H1 (cell line): ENCODE data around the gene ZNF516. TPM values are rescaled to one million over a fixed set of nuclear protein-coding genes. Genes with fewer than 3 reads are reported as not detected.

ENCODE experiments used
- CTCF ChIA-PET: fragments of 300-600 bp; sonication (Branson Sonifier 250); formaldehyde crosslinking; loops from one replicate; lab custom pipeline; 2021; ENCODE audit not compliant: partially characterized antibody; lab: Charles Lee
- POLR2A ChIA-PET: fragments of 300-600 bp; sonication (Branson Sonifier 250); formaldehyde crosslinking; loops from one replicate; lab custom pipeline; 2021; ENCODE audit warnings: inconsistent platforms; ENCODE audit not compliant: partially characterized antibody; lab: Charles Lee
- DNase-seq, 2 experiments: peaks; one replicate each; pipeline versions ENCODE4 v3.0.0 to v3.0.0-alpha.2; 2010 to 2022; ENCODE audit warnings: low spot score in 2 of 2, low read depth in 1 of 2, mixed read lengths in 1 of 2
- FAIRE-seq: peaks from 2 replicates; lab custom pipeline; 2011; peaks lifted over from hg19 to GRCh38; lab: Jason Lieb, UNC
- H2AFZ ChIP-seq: 2 replicates; pipeline ENCODE4 v1.8.1; 2012; ENCODE audit warnings: low read length, inconsistent platforms
- H2AK5ac ChIP-seq: 2 replicates; pipeline ENCODE4 v1.6.1; 2013; ENCODE audit warnings: low read depth, low read length
- H2BK120ac ChIP-seq: replicated peaks from 2 replicates; pipeline ENCODE3; 2013; ENCODE audit warnings: low read depth, low read length, inconsistent platforms
- H2BK12ac ChIP-seq: 2 replicates; pipeline ENCODE4 v1.6.1; 2013; ENCODE audit warnings: low read depth, low read length
- H2BK15ac ChIP-seq: 2 replicates; pipeline ENCODE4 v1.6.1; 2013; ENCODE audit warnings: low read length
- H2BK20ac ChIP-seq: 2 replicates; pipeline ENCODE4 v1.6.1; 2013; ENCODE audit warnings: low read length
- H2BK5ac ChIP-seq: 2 replicates; pipeline ENCODE4 v1.6.1; 2013; ENCODE audit warnings: low read depth, low read length
- H3K14ac ChIP-seq: 2 replicates; pipeline ENCODE4 v1.6.1; 2013; ENCODE audit warnings: inconsistent platforms; ENCODE audit not compliant: insufficient read length
- H3K18ac ChIP-seq: 2 replicates; pipeline ENCODE4 v1.6.1; 2013; ENCODE audit warnings: low read length; ENCODE audit errors: extremely low read depth
- H3K23ac ChIP-seq: 2 replicates; pipeline ENCODE4 v1.6.1; 2013; ENCODE audit warnings: inconsistent platforms; ENCODE audit not compliant: insufficient read length
- H3K23me2 ChIP-seq: 2 replicates; pipeline ENCODE4 v1.6.1; 2013; ENCODE audit warnings: low read depth, low read length
- H3K27ac ChIP-seq: 2 replicates; pipeline ENCODE4 v1.6.1; 2011; ENCODE audit warnings: low read depth, low read length, inconsistent platforms
- H3K27me3 ChIP-seq, 4 experiments: replicated peaks in 1 of 4; 1 replicate in 1 of 4; 2 replicates in 3 of 4; pipeline versions ENCODE4 v1.6.1 to v1.8.1; 2011 to 2013; ENCODE audit warnings: low read length in 3 of 4, mild to moderate bottlenecking in 3 of 4, inconsistent platforms in 2 of 4, mixed read lengths in 2 of 4, moderate library complexity in 1 of 4; ENCODE audit not compliant: control insufficient read depth in 3 of 4, insufficient read depth in 3 of 4; ENCODE audit errors: extremely low read depth in 1 of 4
- H3K36me3 ChIP-seq, 4 experiments: 2 replicates each; pipeline versions ENCODE4 v1.6.1 to v1.8.1; 2011 to 2013; ENCODE audit warnings: mild to moderate bottlenecking in 4 of 4, low read length in 3 of 4, moderate library complexity in 2 of 4, control low read depth in 1 of 4, inconsistent platforms in 1 of 4; ENCODE audit not compliant: insufficient read depth in 4 of 4, control insufficient read depth in 2 of 4
- H3K4ac ChIP-seq: replicated peaks from 2 replicates; pipeline ENCODE3; 2013; ENCODE audit warnings: low read length, low read depth, mixed read lengths, inconsistent platforms; ENCODE audit not compliant: insufficient read length
- H3K4me1 ChIP-seq, 4 experiments: replicated peaks in 1 of 4; 1 replicate in 1 of 4; 2 replicates in 3 of 4; pipeline versions ENCODE4 v1.6.1 to v1.8.1; 2011 to 2013; ENCODE audit warnings: low read length in 3 of 4, inconsistent platforms in 2 of 4, mixed read lengths in 1 of 4; ENCODE audit not compliant: insufficient read depth in 4 of 4, control insufficient read depth in 3 of 4
- H3K4me2 ChIP-seq, 2 experiments: 2 replicates each; pipeline versions ENCODE4 v1.6.1 to v1.8.1; 2011 to 2013; ENCODE audit warnings: low read depth in 2 of 2, low read length in 2 of 2, control low read depth in 1 of 2, inconsistent platforms in 1 of 2, mild to moderate bottlenecking in 1 of 2; ENCODE audit not compliant: insufficient read depth in 1 of 2
- H3K4me3 ChIP-seq, 4 experiments: fragments of 200-600, 300-600 bp in 1 of 4; sonication (generic), shearing (Covaris generic), sonication (Bioruptor Twin) in 1 of 4; 2 replicates each; pipeline versions ENCODE4 v1.5.1 to v1.8.1; 2011 to 2016; ENCODE audit warnings: low read length in 4 of 4, low read depth in 3 of 4, control low read depth in 2 of 4, inconsistent platforms in 2 of 4, mild to moderate bottlenecking in 2 of 4, mixed read lengths in 1 of 4, moderate library complexity in 1 of 4; ENCODE audit not compliant: insufficient read depth in 2 of 4; ENCODE audit errors: extremely low read depth in 1 of 4
- H3K56ac ChIP-seq: replicated peaks from 2 replicates; pipeline ENCODE3; 2013; ENCODE audit warnings: low read depth, mild to moderate bottlenecking, mixed read lengths, low read length, inconsistent platforms; ENCODE audit not compliant: insufficient read length
- H3K79me1 ChIP-seq: 2 replicates; pipeline ENCODE4 v1.6.1; 2013; ENCODE audit warnings: low read depth, low read length, control low read depth
- H3K79me2 ChIP-seq, 2 experiments: 2 replicates each; pipeline versions ENCODE4 v1.6.1 to v1.8.1; 2012 to 2013; ENCODE audit warnings: low read length in 2 of 2, mild to moderate bottlenecking in 2 of 2, inconsistent platforms in 1 of 2; ENCODE audit not compliant: insufficient read depth in 2 of 2, control insufficient read depth in 1 of 2
- H3K9ac ChIP-seq, 4 experiments: replicated peaks in 1 of 4; 1 replicate in 1 of 4; 2 replicates in 3 of 4; pipeline versions ENCODE4 v1.6.1 to v1.8.1; 2011 to 2013; ENCODE audit warnings: low read depth in 3 of 4, low read length in 3 of 4, control low read depth in 2 of 4, mild to moderate bottlenecking in 2 of 4, moderate library complexity in 2 of 4, inconsistent platforms in 1 of 4; ENCODE audit errors: extremely low read depth in 1 of 4
- H3K9me3 ChIP-seq, 2 experiments: 2 replicates each; pipeline versions ENCODE4 v1.6.1 to v1.8.1; 2012 to 2013; ENCODE audit warnings: mild to moderate bottlenecking in 2 of 2, moderate library complexity in 2 of 2, control low read depth in 1 of 2, inconsistent platforms in 1 of 2, low read depth in 1 of 2, low read length in 1 of 2, mixed read lengths in 1 of 2; ENCODE audit not compliant: insufficient read depth in 2 of 2
- H4K20me1 ChIP-seq, 2 experiments: replicated peaks in 1 of 2; 2 replicates each; pipeline versions ENCODE3 to v1.8.1; 2011 to 2013; ENCODE audit warnings: inconsistent platforms in 2 of 2, low read length in 2 of 2, mild to moderate bottlenecking in 1 of 2; ENCODE audit not compliant: insufficient read depth in 2 of 2, control insufficient read depth in 1 of 2
- H4K5ac ChIP-seq: 2 replicates; pipeline ENCODE4 v1.6.1; 2013; ENCODE audit warnings: low read length, low read depth, mixed read lengths, inconsistent platforms; ENCODE audit not compliant: insufficient read length
- H4K8ac ChIP-seq: 2 replicates; pipeline ENCODE4 v1.8.0; 2013; ENCODE audit warnings: mild to moderate bottlenecking, moderate library complexity, low read length, inconsistent platforms; ENCODE audit not compliant: insufficient read depth; ENCODE audit errors: extremely low read depth
- H4K91ac ChIP-seq: replicated peaks from 2 replicates; pipeline ENCODE3; 2013; ENCODE audit warnings: low read length, mixed read lengths, inconsistent platforms; ENCODE audit not compliant: insufficient read length
- POLR2A ChIP-seq, 2 experiments: IDR thresholded peaks; 1 replicate in 1 of 2; 2 replicates in 1 of 2; pipeline ENCODE4 v1.6.1; 2011; ENCODE audit warnings: low read depth in 2 of 2, low read length in 2 of 2, mild to moderate bottlenecking in 2 of 2; ENCODE audit errors: control extremely low read depth in 1 of 2
- SIX5 ChIP-seq: IDR thresholded peaks from 2 replicates; pipeline ENCODE4 v1.6.1; 2011; ENCODE audit warnings: mild to moderate bottlenecking, low read depth, low read length
- SRF ChIP-seq: IDR thresholded peaks from 2 replicates; pipeline ENCODE4 v1.6.1; 2011; ENCODE audit warnings: mild to moderate bottlenecking, low read depth, low read length, moderate library complexity
- WGBS, 2 experiments: shearing (Covaris generic) in 1 of 2; methylation state at CpG; one replicate each; pipeline versions ENCODE4 v1.1.6 to v1.1.7; 2013 to 2015; ENCODE audit warnings: low lambda C conversion rate in 2 of 2, mixed read lengths in 2 of 2, inconsistent platforms in 1 of 2, low coverage in 1 of 2, missing lambda C conversion rate in 1 of 2; ENCODE audit not compliant: insufficient replicate concordance in 2 of 2, insufficient coverage in 1 of 2, insufficient read length in 1 of 2; ENCODE audit errors: extremely low coverage in 1 of 2, missing lambda C conversion rate in 1 of 2; 5-methylcytosine and 5-hydroxymethylcytosine counted together
- polyA plus RNA-seq, 7 experiments: library from polyadenylated mRNA; depleted of rRNA in 3 of 7; stranded (reverse) in 5 of 7; unstranded in 2 of 7; fragments of >200 nt in 5 of 7; fragments of 200-250 nt in 2 of 7; gene quantifications; 1 replicate in 5 of 7; 2 replicates in 1 of 7; 4 replicates in 1 of 7; pipeline versions ENCODE4 v1.2.1 to v1.2.3, GENCODE V29; 2011 to 2013; ENCODE audit warnings: missing spikeins in 2 of 7, mixed read lengths in 2 of 7
- total RNA-seq: library from RNA; stranded (reverse); fragmentation: NEBNext Ultra II Directional; extraction: Animal tissue kit (Norgen Biotek cat#: 25700); gene quantifications from 2 replicates; pipeline ENCODE4 v1.2.1, GENCODE V29; 2021
- TF ChIP-seq, protein P1 (sequence below): IDR thresholded peaks from 2 replicates; pipeline ENCODE4 v1.6.1; 2012; ENCODE audit warnings: inconsistent platforms

The ZNF516 gene
- total and polyA plus RNA-seq, 2 of the 8 experiments (the other 6 are each of a cell fraction or from before 2014, with no cell fraction given) = 7.3 to 17.0 TPM

- Histone ChIP-seq H3K9me3 (no peaks in the 10 kb centered on the region), H4K5ac (no peak overlapping the region), H3K4me2 (no peak overlapping the region), H2AK5ac (no peak overlapping the region), H2BK15ac (no peak overlapping the region), H2BK12ac (no peak overlapping the region), H3K23me2 (peaks cover 5% of the 10 kb centered on the region), H3K9ac (no peak overlapping the region), H3K4me1 (peaks cover 0 to 4% (median 3%) of the 10 kb centered on the region in 4 experiments; a peak in 3 of 7 replicates), H3K27me3 (no peaks in the 10 kb centered on the region; a peak in 1 of 7 replicates), H3K27ac (no peak overlapping the region), H3K14ac (no peak overlapping the region), H2BK120ac (no peak overlapping the region), H2BK5ac (no peak overlapping the region), H3K23ac (no peak overlapping the region), H4K20me1 (no peaks in the 10 kb centered on the region), H3K36me3 (no peaks in the 10 kb centered on the region), H3K79me1 (no peaks in the 10 kb centered on the region), H3K79me2 (no peaks in the 10 kb centered on the region), H2AFZ (no peak overlapping the region), H3K4me3 (no peak overlapping the region), H4K91ac (no peak overlapping the region), H4K8ac (no peak overlapping the region), H3K18ac (no peak overlapping the region), H3K56ac (no peak overlapping the region), H2BK20ac (no peak overlapping the region), H3K4ac (no peak overlapping the region)
- TF ChIP-seq POLR2A (IDR thresholded peaks at IDR 0.05; ENCODE audit: control extremely low read depth in 1 of 2, low read depth in 2 of 2, low read length in 2 of 2) (no peak), SIX5 (no peak), SRF (no peak)
- TF ChIP-seq, protein P1, sequence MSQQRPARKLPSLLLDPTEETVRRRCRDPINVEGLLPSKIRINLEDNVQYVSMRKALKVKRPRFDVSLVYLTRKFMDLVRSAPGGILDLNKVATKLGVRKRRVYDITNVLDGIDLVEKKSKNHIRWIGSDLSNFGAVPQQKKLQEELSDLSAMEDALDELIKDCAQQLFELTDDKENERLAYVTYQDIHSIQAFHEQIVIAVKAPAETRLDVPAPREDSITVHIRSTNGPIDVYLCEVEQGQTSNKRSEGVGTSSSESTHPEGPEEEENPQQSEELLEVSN = no peak
- ChIA-PET POLR2A (no interaction called here), CTCF (interaction anchor here (1.9 kb wide), 1 partner anchor 14 kb away, joined by 5 read pairs; no protein-coding TSS in a partner anchor)
- no peak for FAIRE-seq
- no peak for DNase-seq
- whole genome bisulfite sequencing, 2 experiments = 79% methylated on average over 10 of the region's 10 CpGs; no CpG with 5 or more reads in 1 of the 2 experiments
Measured at GRCh38 chr18:76514573-76514972, 19.5 kb upstream of the ZNF516 start.
